Ovary (tissue), 9 donors: ENCODE results near the gene QRICH1. TPM values are rescaled to one million over a fixed set of nuclear protein-coding genes. Genes with fewer than 3 reads are reported as not detected.

ENCODE experiments used
- DNase-seq, 5 donors: peaks; one replicate each; pipeline ENCODE4 v3.0.0-alpha.2; 2019 to 2020
- H3K27ac ChIP-seq, 2 donors: fragments of 200-600 bp; one replicate each; pipeline versions ENCODE4 v1.5.1 to v1.8.0; 2019 to 2022
- H3K27me3 ChIP-seq: fragments of 200-600 bp; one replicate; pipeline ENCODE4 v1.8.0; 2022
- H3K36me3 ChIP-seq: fragments of 200-600 bp; sonication (generic); one replicate; pipeline ENCODE4 v1.5.1; 2019
- H3K4me1 ChIP-seq: one replicate; pipeline ENCODE4 v1.8.1; 2013; ENCODE audit warnings: mild to moderate bottlenecking, moderate library complexity; ENCODE audit not compliant: insufficient read depth
- H3K4me3 ChIP-seq: fragments of 200-600 bp; sonication (generic); one replicate; pipeline ENCODE4 v1.5.1; 2017
- H3K9me3 ChIP-seq, 2 donors: fragments of 200-600 bp in 1 of 2; sonication (generic) in 1 of 2; one replicate each; pipeline versions ENCODE4 v1.5.1 to v1.8.1; 2013 to 2019; ENCODE audit warnings: mild to moderate bottlenecking in 1 of 2, moderate library complexity in 1 of 2
- CTCF ChIP-seq, 3 donors: fragments of 450-650 bp in 2 of 3; fragments of 200-600 bp in 1 of 3; IDR thresholded peaks; one replicate each; pipeline versions ENCODE4 v1.5.1 to v1.8.0; 2016 to 2022; ENCODE audit warnings: antibody characterized with exemption in 3 of 3, mild to moderate bottlenecking in 1 of 3
- EP300 ChIP-seq: sonication (generic); formaldehyde crosslinking; IDR thresholded peaks from one replicate; pipeline ENCODE4 v1.6.1; 2017; ENCODE audit warnings: antibody characterized with exemption
- POLR2A ChIP-seq: fragments of 450-650 bp; IDR thresholded peaks from one replicate; pipeline ENCODE4 v1.6.1; 2017; ENCODE audit warnings: antibody characterized with exemption, mild to moderate bottlenecking, moderate library complexity
- WGBS, 3 donors: extraction: QIAGEN DNeasy Blood & Tissue Kit in 1 of 3; methylation state at CpG; one replicate each; pipeline versions ENCODE4 v1.1.5 to v1.1.7; 2013 to 2017; 5-methylcytosine and 5-hydroxymethylcytosine counted together
- intact Hi-C, 4 donors: fragments of 100-400 bp; cut with DNase I; formaldehyde crosslinking; loops; one replicate each; pipeline versions ENCODE4 v1.11.0 to v1.15.1; 2022 to 2023
- polyA plus RNA-seq, 2 donors: library from polyadenylated mRNA; stranded (reverse); fragments of 200-250 nt in 1 of 2; fragments of 350-450 nt in 1 of 2; fragmentation: Illumina TruSeq in 1 of 2; extraction: RNeasy Lipid Tissue Mini Kit (QIAGEN cat#74804) in 1 of 2; gene quantifications; one replicate each; pipeline ENCODE4 v1.2.3, GENCODE V29; 2013 to 2014
- total RNA-seq, 7 donors: library from RNA; depleted of rRNA in 2 of 7; stranded (reverse); fragments of >200 nt in 2 of 7; fragmentation: NEBNext Ultra II Directional in 3 of 7; extraction: Animal tissue kit (Norgen Biotek cat#: 25700) in 3 of 7; gene quantifications; one replicate each; pipeline versions ENCODE4 v1.1.0 to v1.2.4, GENCODE V29; 2016 to 2023
- donor health status: DM: no; HTN: no; CAD: no; lungs with moderate emphysema.
- donor health status: DM: no; HTN: no; CAD: no.
- donor health status: Bipolar disorder and iron deficiency.
- donor health status: DM: yes; HTN: yes; CAD: no.
- donor health status: DM: no; HTN: no; CAD: no.
- donor health status: DM: yes; HTN: yes; CAD: no.

Gene QRICH1
- total and polyA plus RNA-seq, 9 donors = 46.2 to 104 (median 82.8) TPM

DNA sequence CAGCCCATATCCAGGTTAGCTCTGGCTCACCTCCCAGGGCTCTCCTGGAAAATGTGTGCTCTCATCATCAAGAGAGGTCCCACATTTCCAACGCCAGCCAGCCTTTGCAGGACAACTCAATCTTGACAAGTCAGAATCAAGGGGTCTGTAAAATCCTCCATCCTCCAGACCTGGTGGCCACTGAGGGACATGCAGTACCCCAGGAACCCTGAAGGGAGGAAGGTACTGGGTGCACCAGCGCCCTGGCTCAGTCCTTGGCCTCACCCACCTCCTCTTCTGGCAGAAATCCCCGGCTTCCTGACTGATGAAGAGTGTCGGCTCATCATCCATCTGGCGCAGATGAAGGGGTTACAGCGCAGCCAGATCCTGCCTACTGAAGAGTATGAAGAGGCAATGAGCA is 92.7 kb downstream of the QRICH1 start:
- no peak for DNase-seq
- Histone ChIP-seq H3K36me3 (no peaks in the 10 kb centered on the region), H3K9me3 (no peaks in the 10 kb centered on the region), H3K27ac (no peak overlapping the region), H3K27me3 (no peaks in the 10 kb centered on the region), H3K4me3 (no peak overlapping the region), H3K4me1 (peaks cover 3% of the 10 kb centered on the region)
- WGBS, 3 donors = 85 to 88% (median 87%) methylated on average over 6 of the region's 6 CpGs
- TF ChIP-seq POLR2A (no peak), EP300 (no peak), CTCF (IDR thresholded peaks at IDR 0.05) (no peak)
- intact Hi-C loops = no loop called here

- no peak for TF ChIP-seq CTCF (IDR thresholded peaks at IDR 0.05)
- TF ChIP-seq EP300 = no peak
- TF ChIP-seq POLR2A = no peak
- H3K4me1 ChIP-seq = no peaks in the 10 kb centered on the region
- H3K9me3 ChIP-seq = no peaks in the 10 kb centered on the region
- intact Hi-C loops = loop anchor here in 1 of 4 donors (10.0 kb wide), 1 partner anchor 446 kb away; no protein-coding TSS in a partner anchor
- H3K27me3 ChIP-seq = no peaks in the 10 kb centered on the region
- WGBS, 3 donors = 78 to 85% (median 84%) methylated on average over 8 of the region's 8 CpGs
- no peak for DNase-seq
- H3K4me3 ChIP-seq = no peak overlapping the region
- H3K36me3 ChIP-seq = no peaks in the 10 kb centered on the region
- H3K27ac ChIP-seq = no peak overlapping the region
Observed at GRCh38 chr3:48999085-48999858, 94.6 kb downstream of the QRICH1 start.

- DNase-seq = peak in 1 of 5 donors; percentile 26
- H3K36me3 ChIP-seq = no peaks in the 10 kb centered on the region
- H3K9me3 ChIP-seq = no peaks in the 10 kb centered on the region
- H3K4me1 ChIP-seq = no peaks in the 10 kb centered on the region
- H3K27me3 ChIP-seq = no peaks in the 10 kb centered on the region
- intact Hi-C loops = loop anchor here in 1 of 4 donors (10.0 kb wide), 1 partner anchor 447 kb away; no protein-coding TSS in a partner anchor
- TF ChIP-seq EP300 (no peak), POLR2A (no peak), CTCF (IDR thresholded peaks at IDR 0.05) (no peak)
- H3K4me3 ChIP-seq = no peak overlapping the region
- 71 to 77% (median 77%) methylated on average over 20 of the region's 20 CpGs for WGBS, 3 donors
- H3K27ac ChIP-seq = no peak overlapping the region
Observed at GRCh38 chr3:48997714-48998637, 95.9 kb downstream of the QRICH1 start.

- WGBS, 3 donors = 81 to 89% (median 82%) methylated on average over 8 of the region's 8 CpGs
- Histone ChIP-seq H3K4me1 (no peaks in the 10 kb centered on the region), H3K27ac (no peak overlapping the region), H3K27me3 (no peaks in the 10 kb centered on the region), H3K9me3 (no peaks in the 10 kb centered on the region), H3K36me3 (no peaks in the 10 kb centered on the region), H3K4me3 (no peak overlapping the region)
- DNase-seq = peak in 1 of 5 donors; percentile 27
- TF ChIP-seq CTCF (IDR thresholded peaks at IDR 0.05) = no peak
- TF ChIP-seq POLR2A = no peak
- TF ChIP-seq EP300 = no peak
- intact Hi-C loops = loop anchor here in 1 of 4 donors (10.0 kb wide), 1 partner anchor 448 kb away; no protein-coding TSS in a partner anchor
Observed at GRCh38 chr3:48997102-48997635, 96.7 kb downstream of the QRICH1 start.
